22Rv1 (cell line): ENCODE data around the gene MAGED4.

ENCODE experiments used
- H3K27ac ChIP-seq: fragments of 450-650 bp; 2 replicates; pipeline ENCODE4 v1.5.1; 2017
- CTCF ChIP-seq: fragments of 450-650 bp; IDR thresholded peaks from 2 replicates; pipeline ENCODE4 v1.5.1; 2017; ENCODE audit warnings: mild to moderate bottlenecking
- ZFX ChIP-seq: fragments of 450-650 bp; IDR thresholded peaks from 2 replicates; pipeline ENCODE4 v1.6.1; 2017; ENCODE audit warnings: antibody characterized with exemption, borderline replicate concordance

MAGED4 gene

DNA sequence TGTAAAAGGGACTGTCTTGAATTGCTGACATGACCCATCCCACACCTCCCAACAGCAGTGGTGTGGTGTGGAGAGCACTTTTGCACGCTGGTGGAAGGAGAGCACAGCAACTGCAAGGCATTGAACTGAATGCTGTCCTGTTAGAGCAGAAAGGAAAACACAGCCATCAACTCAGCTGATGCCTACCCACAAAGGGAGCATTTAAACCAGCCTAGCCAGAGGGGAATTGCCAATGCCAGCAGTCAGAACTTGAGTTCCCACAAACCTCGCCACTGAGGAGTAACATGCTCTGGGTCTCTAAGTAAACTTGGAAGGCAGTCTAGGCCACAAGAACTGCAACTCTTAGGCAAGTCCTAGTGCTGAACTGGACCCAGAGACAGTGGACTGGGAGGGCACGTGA, 31.9 kb downstream of the MAGED4 start:
- TF ChIP-seq ZFX: no peak
- no peak for TF ChIP-seq CTCF
- H3K27ac ChIP-seq: no peak overlapping the region

- TF ChIP-seq CTCF (no peak), ZFX (no peak)
- H3K27ac ChIP-seq: no peak overlapping the region
Measured at GRCh38 chrX:52217494-52218160, 32.9 kb downstream of the MAGED4 start.

GRCh38 chrX:52220936-52221335, 36.2 kb downstream of the MAGED4 start:
- no peak overlapping the region for H3K27ac ChIP-seq
- TF ChIP-seq CTCF (no peak), ZFX (no peak)
